CD4-positive, alpha-beta T cell (primary cell): ENCODE results near the gene PGBD5. TPM values are rescaled to one million over a fixed set of nuclear protein-coding genes. Genes with fewer than 3 reads are reported as not detected.
"Not testable (repeated sequence)": the region's sequence is repeated elsewhere in the genome, so short reads cannot be mapped to it uniquely, and the experiment has no call there.

Source experiments
- ATAC-seq: fragments of 200-7000 bp; cut with Tn5 transposase; one replicate; pipeline ENCODE4 v1.10.0; 2022; ENCODE audit warnings: mild to moderate bottlenecking; ENCODE audit not compliant: poor library complexity
- CTCF ChIA-PET: fragments of 350-600 bp; sonication (Branson Sonifier 250); formaldehyde crosslinking; loops from one replicate; lab custom pipeline; 2021; ENCODE audit warnings: antibody characterized with exemption, inconsistent platforms; lab: Charles Lee
- POLR2A ChIA-PET: fragments of 350-600 bp; sonication (Branson Sonifier 250); formaldehyde crosslinking; loops from one replicate; lab custom pipeline; 2021; ENCODE audit warnings: antibody characterized with exemption, inconsistent platforms; lab: Charles Lee
- DNase-seq, 14 experiments: peaks; one replicate each; pipeline ENCODE4 v3.0.0-alpha.2; 2013 to 2020; ENCODE audit warnings: mixed read lengths in 2 of 14
- H3K27ac ChIP-seq, 2 donors: one replicate each; pipeline versions ENCODE4 v1.5.1 to v1.7.0; 2013; ENCODE audit warnings: low read length in 2 of 2, low read depth in 1 of 2, mild to moderate bottlenecking in 1 of 2
- H3K27me3 ChIP-seq, 2 experiments: 1 replicate in 1 of 2; 2 replicates in 1 of 2; pipeline versions ENCODE4 v1.6.1 to v1.7.0; 2013; ENCODE audit warnings: low read length in 2 of 2, control low read depth in 1 of 2, mild to moderate bottlenecking in 1 of 2, moderate library complexity in 1 of 2; ENCODE audit not compliant: insufficient read depth in 2 of 2, control insufficient read depth in 1 of 2
- H3K36me3 ChIP-seq: one replicate; pipeline ENCODE4 v1.6.1; 2013; ENCODE audit warnings: low read length, control low read depth; ENCODE audit not compliant: insufficient read depth
- H3K4me1 ChIP-seq: one replicate; pipeline ENCODE4 v1.6.1; 2013; ENCODE audit warnings: low read length, control low read depth; ENCODE audit not compliant: insufficient read depth
- H3K4me3 ChIP-seq: one replicate; pipeline ENCODE4 v1.5.1; 2013; ENCODE audit warnings: mild to moderate bottlenecking, low read length, moderate library complexity
- H3K9me3 ChIP-seq, 2 experiments: 1 replicate in 1 of 2; 2 replicates in 1 of 2; pipeline versions ENCODE4 v1.6.1 to v1.7.0; 2013; ENCODE audit warnings: low read length in 2 of 2, mild to moderate bottlenecking in 2 of 2, control low read depth in 1 of 2, moderate library complexity in 1 of 2; ENCODE audit not compliant: control insufficient read depth in 1 of 2, insufficient read depth in 1 of 2
- H3K27ac Mint-ChIP-seq: one replicate; pipeline ENCODE4 v1.8.0; 2020; ENCODE audit warnings: mixed read lengths
- H3K27me3 Mint-ChIP-seq: one replicate; pipeline ENCODE4 v1.8.0; 2021; ENCODE audit warnings: mixed read lengths
- H3K36me3 Mint-ChIP-seq: one replicate; pipeline ENCODE4 v1.8.0; 2021; ENCODE audit warnings: low read depth, mixed read lengths
- H3K4me1 Mint-ChIP-seq: one replicate; pipeline ENCODE4 v1.8.0; 2021; ENCODE audit warnings: low read depth, mixed read lengths
- H3K4me3 Mint-ChIP-seq: one replicate; pipeline ENCODE4 v1.8.0; 2020; ENCODE audit warnings: mild to moderate bottlenecking, mixed read lengths
- H3K9me3 Mint-ChIP-seq: one replicate; pipeline ENCODE4 v1.8.0; 2020; ENCODE audit warnings: mixed read lengths
- CTCF ChIP-seq: fragments of 200-600 bp; IDR thresholded peaks from one replicate; pipeline ENCODE4 v1.8.0; 2022; ENCODE audit warnings: antibody characterized with exemption, mild to moderate bottlenecking
- intact Hi-C, 2 experiments: fragments of 100-400 bp; cut with DNase I in 1 of 2; cut with micrococcal nuclease in 1 of 2; formaldehyde crosslinking; loops; one replicate each; pipeline versions ENCODE4 v1.15.1 to v1.9.0; 2023 to 2025; cut with DNase I, micrococcal nuclease
- polyA plus RNA-seq, 2 donors: library from polyadenylated mRNA; unstranded; fragments of 120-200 nt; gene quantifications; one replicate each; pipeline ENCODE4 v1.2.1, GENCODE V29; 2013
- total RNA-seq, 174 experiments: library from RNA in 2 of 174; stranded (reverse) in 2 of 174; gene quantifications; one replicate each; pipeline ENCODE4 v1.2.3 and lab custom pipeline; 2021 to 2026

The PGBD5 gene
- not detected for total RNA-seq
- 0.08 TPM for polyA plus RNA-seq (2013, experiment 1 of 2)
- polyA plus RNA-seq (2013, experiment 2 of 2) = 0.20 TPM
- 0 to 1.1 (median 0.07) reads per million in 172 experiments for total RNA-seq (lab: John Stamatoyannopoulos, UW)

DNA sequence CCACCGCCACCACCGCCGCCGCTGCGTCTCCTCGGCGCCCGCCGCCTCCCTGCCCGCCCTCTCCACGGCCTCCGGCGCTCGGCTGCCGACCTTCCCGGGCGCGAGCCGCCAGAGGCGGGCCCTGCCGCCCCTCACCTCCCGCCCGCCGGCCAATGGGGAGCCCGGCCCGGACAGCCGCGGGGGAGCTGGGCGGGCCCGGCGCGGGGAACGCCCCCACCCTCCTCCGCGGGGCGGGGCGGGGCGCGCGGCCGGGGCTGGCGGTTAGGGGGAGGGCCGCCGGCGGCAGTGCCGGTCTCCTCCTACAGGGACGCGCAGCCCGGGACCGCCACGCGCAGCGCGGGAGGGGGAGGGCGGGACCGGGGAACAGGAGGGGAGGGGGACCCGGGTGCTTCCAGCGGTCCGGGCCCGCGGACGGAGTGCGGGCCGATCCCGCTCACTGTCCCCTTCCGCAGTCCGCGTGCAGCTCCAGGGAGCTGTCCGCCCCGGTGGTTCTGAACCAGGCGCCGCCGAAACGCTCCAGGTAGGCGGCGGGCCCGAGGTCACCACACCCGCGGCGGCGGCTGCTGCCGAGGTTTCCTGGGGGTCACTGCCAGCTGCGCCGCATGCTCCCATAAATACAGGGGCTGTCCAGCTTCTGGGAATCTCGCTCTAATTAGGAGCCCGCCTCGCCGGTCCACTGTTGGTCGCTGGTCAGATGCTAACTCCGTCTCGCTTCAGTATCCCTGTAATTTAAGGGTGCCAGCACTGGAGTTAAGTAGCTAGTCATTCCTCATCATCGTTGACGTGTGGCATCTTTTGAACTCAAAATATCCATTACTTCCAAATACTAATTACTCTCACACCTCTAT lies at the start of gene PGBD5:
TSS of gene PGBD5 (minus strand) at position 87 of the 848 bp plus-strand sequence. CDS start 404 bp downstream, outside the sequence.
- intact Hi-C loops = no loop called here
- Mint-ChIP-seq H3K4me1 (peaks cover 7% of the 10 kb centered on the region), H3K27me3 (peaks cover 56% of the 10 kb centered on the region), H3K9me3 (no peaks in the 10 kb centered on the region), H3K4me3 (peak within 1 kb of the TSS; percentile 74), H3K27ac (no peak within 1 kb of the TSS), H3K36me3 (no peaks in the 10 kb centered on the region)
- DNase-seq = peak in 12 of 14 experiments; percentile 13 to 66 (median 29)
- TF ChIP-seq CTCF = no peak
- no peaks in the 10 kb centered on the region for H3K36me3 ChIP-seq
- POLR2A ChIA-PET = no interaction called here
- H3K4me3 ChIP-seq = peak within 1 kb of the TSS; percentile 10
- peaks cover 11% of the 10 kb centered on the region for H3K4me1 ChIP-seq
- peak; percentile 73 for ATAC-seq
- peaks cover 0 to 10% of the 10 kb centered on the region in 2 experiments for H3K9me3 ChIP-seq
- no peak within 1 kb of the TSS for H3K27ac ChIP-seq
- peaks cover 54 to 67% of the 10 kb centered on the region in 2 experiments for H3K27me3 ChIP-seq
- CTCF ChIA-PET = no interaction called here

GRCh38 chr1:230474924-230475323 lies 48.8 kb upstream of the PGBD5 start:
- intact Hi-C loops, CTCF ChIA-PET: not testable (repeated sequence)

DNA sequence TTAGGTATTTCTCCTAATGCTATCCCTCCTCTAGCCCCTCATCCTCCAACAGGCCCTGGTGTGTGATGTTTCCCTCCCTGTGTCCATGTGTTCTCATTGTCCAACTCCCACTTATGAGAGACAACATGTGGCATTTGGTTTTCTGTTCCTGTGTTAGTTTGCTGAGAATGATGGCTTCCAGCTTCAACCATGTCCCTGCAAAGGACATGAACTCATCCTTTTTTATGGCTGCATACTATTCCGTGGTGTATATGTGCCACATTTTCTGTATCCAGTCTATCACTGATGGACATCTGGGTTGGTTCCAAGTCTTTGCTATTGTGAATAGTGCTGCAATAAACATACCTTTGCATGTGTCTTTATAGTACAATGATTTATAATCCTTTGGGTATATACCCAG lies 44.6 kb upstream of the PGBD5 start:
- H3K4me1 ChIP-seq, DNase-seq, H3K36me3 ChIP-seq, ATAC-seq, H3K4me1 Mint-ChIP-seq, H3K4me3 Mint-ChIP-seq, POLR2A ChIA-PET, H3K4me3 ChIP-seq, H3K27ac ChIP-seq, H3K9me3 ChIP-seq, H3K27ac Mint-ChIP-seq, CTCF ChIA-PET, H3K36me3 Mint-ChIP-seq, H3K27me3 ChIP-seq, intact Hi-C loops: not testable (repeated sequence)
- H3K9me3 Mint-ChIP-seq = peaks cover 10% of the 10 kb centered on the region
- H3K27me3 Mint-ChIP-seq = peaks cover 37% of the 10 kb centered on the region

More at GRCh38 chr1:230474924-230475323, 48.8 kb upstream of the PGBD5 start:
- H3K36me3 Mint-ChIP-seq, H3K4me1 ChIP-seq, POLR2A ChIA-PET, H3K9me3 Mint-ChIP-seq, H3K36me3 ChIP-seq, H3K9me3 ChIP-seq, H3K4me3 Mint-ChIP-seq, DNase-seq, H3K4me1 Mint-ChIP-seq, H3K4me3 ChIP-seq, ATAC-seq, H3K27ac ChIP-seq, H3K27ac Mint-ChIP-seq: not testable (repeated sequence)
- H3K27me3 ChIP-seq = peaks cover 13% of the 10 kb centered on the region in 2 experiments
- H3K27me3 Mint-ChIP-seq = peaks cover 59% of the 10 kb centered on the region

- Histone ChIP-seq H3K27me3 (no peaks in the 10 kb centered on the region), H3K27ac (no peak overlapping the region), H3K9me3 (no peaks in the 10 kb centered on the region), H3K4me3 (no peak overlapping the region), H3K36me3 (no peaks in the 10 kb centered on the region), H3K4me1 (no peaks in the 10 kb centered on the region)
- CTCF ChIA-PET = no interaction called here
- no peak overlapping the region for H3K27ac Mint-ChIP-seq
- intact Hi-C loops = no loop called here
- no peak for TF ChIP-seq CTCF
- peaks cover 10% of the 10 kb centered on the region for H3K9me3 Mint-ChIP-seq
- no peak for ATAC-seq
- peaks cover 26% of the 10 kb centered on the region for H3K27me3 Mint-ChIP-seq
- no peak overlapping the region for H3K4me3 Mint-ChIP-seq
- no peaks in the 10 kb centered on the region for H3K4me1 Mint-ChIP-seq
- H3K36me3 Mint-ChIP-seq = no peaks in the 10 kb centered on the region
- POLR2A ChIA-PET = no interaction called here
- no peak for DNase-seq
Measured at GRCh38 chr1:230469271-230469670, 43.1 kb upstream of the PGBD5 start.
